ENCODE results near the gene SPATS2.

GRCh38 chr12:49365542-49365941 lies 1.7 kb upstream of the SPATS2 start:
- TF ChIP-seq CTCF (conservative IDR thresholded peaks at IDR 0.05; ENCODE audit: low read depth, low read length) (no peak), USF2 (IDR thresholded peaks at IDR 0.05; ENCODE audit: low read depth, low read length) (no peak), RCOR1 (IDR thresholded peaks at IDR 0.05; ENCODE audit: insufficient replicate concordance, low read length) (no peak), POLR2A (IDR thresholded peaks at IDR 0.05; ENCODE audit: low read depth, low read length) (no peak), CHD1 (IDR thresholded peaks at IDR 0.05; ENCODE audit: low read depth, low read length) (no peak), MAZ (IDR thresholded peaks at IDR 0.05; ENCODE audit: borderline replicate concordance, low read depth, low read length) (no peak), RAD21 (IDR thresholded peaks at IDR 0.05; ENCODE audit: low read length) (no peak), RFX5 (IDR thresholded peaks at IDR 0.05; ENCODE audit: low read depth, low read length) (no peak), BHLHE40 (IDR thresholded peaks at IDR 0.05; ENCODE audit: low read depth, low read length) (no peak), ELK1 (IDR thresholded peaks at IDR 0.05; ENCODE audit: borderline replicate concordance, low read depth, low read length) (no peak), MXI1 (IDR thresholded peaks at IDR 0.05; ENCODE audit: borderline replicate concordance, low read depth, low read length) (no peak), CEBPB (IDR thresholded peaks at IDR 0.05; ENCODE audit: low read depth, low read length) (peak; percentile 59; the same call in 1 of the 2 replicates), NFE2L2 (IDR thresholded peaks at IDR 0.05; ENCODE audit: low read depth, low read length) (no peak)

Data from IMR-90 (cell line).